HepG2 (cell line): ENCODE results near the gene REPIN1. TPM values are rescaled to one million over a fixed set of nuclear protein-coding genes. Genes with fewer than 3 reads are reported as not detected.
A peak's percentile ranks its signal among the peaks of the same experiment; 100 is the strongest.

Source experiments
- ATAC-seq: fragments of 200-7000 bp; cut with Tn5 transposase; 3 replicates; pipeline ENCODE4 v1.9.1; 2020; ENCODE audit warnings: mild to moderate bottlenecking, moderate library complexity
- BruUV-seq: library from RNA; stranded (reverse); fragments of 400-500 nt; replicated peaks from 2 replicates; lab custom pipeline; 2021; lab: Mats Ljungman, UMichigan
- CTCF ChIA-PET: fragments of 300-600 bp; formaldehyde crosslinking; extraction: SDS; loops from one replicate; lab custom pipeline; 2021; ENCODE audit warnings: low total read pairs, inconsistent platforms, low intra/inter-chr PET ratio; lab: Yijun Ruan, JAX
- POLR2A ChIA-PET: fragments of 350-600 bp; sonication (Branson Sonifier 250); formaldehyde crosslinking; loops from one replicate; lab custom pipeline; 2020; ENCODE audit warnings: antibody characterized with exemption, inconsistent platforms; lab: Yijun Ruan, JAX
- DNase-seq: peaks from one replicate; pipeline ENCODE4 v3.0.0-alpha.2; 2015; ENCODE audit warnings: low spot score
- FAIRE-seq: peaks from 3 replicates; lab custom pipeline; 2011; peaks lifted over from hg19 to GRCh38; lab: Jason Lieb, UNC
- H2AFZ ChIP-seq: one replicate; pipeline ENCODE4 v1.6.1; 2011; ENCODE audit warnings: low read length, inconsistent platforms
- H3K27ac ChIP-seq: fragments of 300-600 bp; 3 replicates; pipeline ENCODE4 v1.8.0; 2011; ENCODE audit warnings: mixed run types, mild to moderate bottlenecking, mixed read lengths, low read length, inconsistent platforms; ENCODE audit not compliant: insufficient read depth; ENCODE audit errors: extremely low read length
- H3K27me3 ChIP-seq, 2 experiments: fragments of 200-600 bp in 1 of 2; 2 replicates in 1 of 2; 3 replicates in 1 of 2; pipeline versions ENCODE4 v1.6.0 to v1.8.0; 2011; ENCODE audit warnings: low read length in 2 of 2, mild to moderate bottlenecking in 2 of 2, moderate library complexity in 2 of 2, inconsistent platforms in 1 of 2; ENCODE audit not compliant: insufficient read depth in 2 of 2, control insufficient read depth in 1 of 2
- H3K36me3 ChIP-seq, 2 experiments: fragments of 200-600 bp in 1 of 2; replicated peaks in 1 of 2; 2 replicates in 1 of 2; 3 replicates in 1 of 2; pipeline versions ENCODE4 v1.5.1 to v1.8.0; 2011; ENCODE audit warnings: low read length in 2 of 2, inconsistent platforms in 1 of 2; ENCODE audit not compliant: insufficient read depth in 2 of 2, control insufficient read depth in 1 of 2
- H3K4me1 ChIP-seq: 2 replicates; pipeline ENCODE4 v1.5.1; 2012; ENCODE audit warnings: low read length, inconsistent platforms; ENCODE audit not compliant: insufficient read depth
- H3K4me2 ChIP-seq: 2 replicates; pipeline ENCODE4 v1.6.0; 2011; ENCODE audit warnings: low read depth, low read length, inconsistent platforms
- H3K4me3 ChIP-seq, 3 experiments: fragments of 200-600 bp in 1 of 3; sonication (generic), shearing (Covaris generic) in 1 of 3; replicated peaks in 1 of 3; 2 replicates each; pipeline ENCODE4 v1.5.1; 2011 to 2016; ENCODE audit warnings: low read length in 3 of 3, inconsistent platforms in 2 of 3, low read depth in 2 of 3, mild to moderate bottlenecking in 2 of 3, control low read depth in 1 of 3, mixed read lengths in 1 of 3; ENCODE audit not compliant: insufficient read depth in 1 of 3
- H3K79me2 ChIP-seq: one replicate; pipeline ENCODE4 v1.6.1; 2011; ENCODE audit warnings: low read length, inconsistent platforms; ENCODE audit not compliant: insufficient read depth
- H3K9ac ChIP-seq: 2 replicates; pipeline ENCODE4 v1.6.0; 2011; ENCODE audit warnings: mild to moderate bottlenecking, low read depth, low read length, inconsistent platforms; ENCODE audit not compliant: insufficient read depth
- H3K9me3 ChIP-seq: 2 replicates; pipeline ENCODE4 v1.5.1; 2012; ENCODE audit warnings: mild to moderate bottlenecking, low read length
- H4K20me1 ChIP-seq: 2 replicates; pipeline ENCODE4 v1.6.0; 2011; ENCODE audit warnings: inconsistent platforms, mild to moderate bottlenecking, low read length, moderate library complexity; ENCODE audit not compliant: insufficient read depth
- AFF4 ChIP-seq: sonication (generic); formaldehyde crosslinking; IDR thresholded peaks from 2 replicates; pipeline ENCODE4 v1.4.0; 2020; ENCODE audit warnings: missing genetic modification reagents
- ETS1 ChIP-seq: sonication (generic); formaldehyde crosslinking; IDR thresholded peaks from 2 replicates; pipeline ENCODE4 v1.4.0; 2020; ENCODE audit warnings: missing genetic modification reagents
- IKZF4 ChIP-seq: sonication (generic); formaldehyde crosslinking; IDR thresholded peaks from 2 replicates; pipeline ENCODE4 v1.5.1; 2020; ENCODE audit warnings: borderline replicate concordance, mild to moderate bottlenecking, low read depth, missing genetic modification reagents; ENCODE audit errors: not compliant biosample characterization
- NCOA5 ChIP-seq: sonication (generic); formaldehyde crosslinking; IDR thresholded peaks from 2 replicates; pipeline ENCODE4 v1.4.0; 2020; ENCODE audit warnings: missing genetic modification reagents
- NCOR1 ChIP-seq: fragments of 200-600 bp; sonication (generic); IDR thresholded peaks from 2 replicates; pipeline ENCODE4 v1.7.0; 2017; ENCODE audit warnings: antibody characterized with exemption, low read length, borderline replicate concordance
- PATZ1 ChIP-seq: sonication (generic); formaldehyde crosslinking; IDR thresholded peaks from 2 replicates; pipeline ENCODE4 v1.4.0; 2020; ENCODE audit warnings: missing genetic modification reagents
- RCOR2 ChIP-seq: IDR thresholded peaks from 2 replicates; pipeline ENCODE4 v1.6.1; 2016; ENCODE audit warnings: missing biosample characterization, missing genetic modification reagents
- RFX3 ChIP-seq: IDR thresholded peaks from 2 replicates; pipeline ENCODE4 v1.6.1; 2016; ENCODE audit warnings: missing biosample characterization, missing genetic modification reagents
- SNAPC2 ChIP-seq: sonication (generic); formaldehyde crosslinking; IDR thresholded peaks from 2 replicates; pipeline ENCODE4 v1.8.1; 2022; ENCODE audit warnings: mild to moderate bottlenecking, missing genetic modification reagents
- SRSF1 ChIP-seq: fragments of 200-400 bp; formaldehyde crosslinking; optimal IDR thresholded peaks from 2 replicates; pipeline ENCODE3; 2017; ENCODE audit warnings: mild to moderate bottlenecking, low read depth, low read length, moderate library complexity
- ZBTB20 ChIP-seq: sonication (generic); formaldehyde crosslinking; IDR thresholded peaks from 2 replicates; pipeline ENCODE4 v1.8.1; 2023; ENCODE audit warnings: missing genetic modification reagents, low read depth, mild to moderate bottlenecking, borderline replicate concordance
- ZBTB33 ChIP-seq: sonication (generic); formaldehyde crosslinking; IDR thresholded peaks from 2 replicates; pipeline ENCODE4 v1.4.0; 2020; ENCODE audit warnings: missing genetic modification reagents
- ZNF24 ChIP-seq: fragments of 450-650 bp; IDR thresholded peaks from 2 replicates; pipeline ENCODE4 v1.6.1; 2017; ENCODE audit warnings: antibody characterized with exemption, mild to moderate bottlenecking
- ZNF333 ChIP-seq: sonication (generic); formaldehyde crosslinking; IDR thresholded peaks from 2 replicates; pipeline ENCODE4 v1.4.0; 2020; ENCODE audit warnings: mild to moderate bottlenecking, missing genetic modification reagents, borderline replicate concordance
- ZNF530 ChIP-seq: sonication (generic); formaldehyde crosslinking; IDR thresholded peaks from 2 replicates; pipeline ENCODE4 v1.5.0; 2020; ENCODE audit warnings: low read depth, mild to moderate bottlenecking, missing genetic modification reagents
- WGBS: methylation state at CpG from one replicate; pipeline ENCODE4 v1.1.6; 2017; ENCODE audit warnings: low lambda C conversion rate; 5-methylcytosine and 5-hydroxymethylcytosine counted together
- in situ Hi-C: cut with HindIII; loops from 2 replicates; pipeline ENCODE4 v1.10.0; 2017; ENCODE audit warnings: low pct_unique_long_range_greater_than_20kb; ENCODE audit not compliant: extremely low pct_ligation_motif_present
- intact Hi-C: fragments of 100-400 bp; cut with micrococcal nuclease; formaldehyde crosslinking; loops from one replicate; pipeline ENCODE4 v1.10.0; 2022; ENCODE audit not compliant: unreplicated experiment
- polyA plus RNA-seq, 8 experiments: library from polyadenylated mRNA; depleted of rRNA in 3 of 8; stranded (reverse) in 7 of 8; unstranded in 1 of 8; fragments of >200 nt; fragmentation: Illumina TruSeq in 4 of 8; extraction: Trizol in 4 of 8; gene quantifications; 2 replicates each; pipeline versions ENCODE4 v1.2.1 to v1.2.3, GENCODE V29; 2011 to 2016; ENCODE audit warnings: low read depth in 4 of 8, missing spikeins in 1 of 8, mixed read lengths in 1 of 8; ENCODE audit not compliant: insufficient read depth in 1 of 8
- total RNA-seq, 5 experiments: library from RNA; depleted of rRNA; stranded (reverse); fragments of >200 nt; fragmentation: Illumina TruSeq; extraction: Trizol; gene quantifications; 2 replicates each; pipeline ENCODE4 v1.2.3, GENCODE V29; 2016; ENCODE audit warnings: low read depth in 1 of 5

The REPIN1 gene
- total and polyA plus RNA-seq, 2 of the 13 experiments (the other 11 are each of a cell fraction or from before 2014, with no cell fraction given): 69.9 to 108 TPM

- TF ChIP-seq SRSF1: no peak
- TF ChIP-seq ZNF530 (CRISPR knock-in tag): no peak
- TF ChIP-seq NCOR1: no peak
- no peak for TF ChIP-seq NCOA5 (CRISPR knock-in tag)
- no peak for TF ChIP-seq RCOR2 (CRISPR knock-in tag)
Observed at GRCh38 chr7:150389532-150389816, 20.9 kb downstream of the REPIN1 start (continued).

GRCh38 chr7:150390205-150390604, 21.6 kb downstream of the REPIN1 start:
- ATAC-seq: no peak
- TF ChIP-seq RFX3 (CRISPR knock-in tag): no peak
- no peak for TF ChIP-seq ZNF333 (CRISPR knock-in tag)
- TF ChIP-seq AFF4 (CRISPR knock-in tag): no peak
- no peak for TF ChIP-seq SNAPC2 (CRISPR knock-in tag)
- TF ChIP-seq IKZF4 (CRISPR knock-in tag): no peak
- no peak for TF ChIP-seq PATZ1 (CRISPR knock-in tag)
- no peak for TF ChIP-seq ETS1 (CRISPR knock-in tag)
- TF ChIP-seq ZNF24: no peak
- peak; percentile 80 for TF ChIP-seq ZBTB33 (CRISPR knock-in tag)
- no peak for TF ChIP-seq ZBTB20 (CRISPR knock-in tag)

More at GRCh38 chr7:150390205-150390604, 21.6 kb downstream of the REPIN1 start:
- peaks cover 0 to 3% of the 10 kb centered on the region in 2 experiments; a peak in 2 of 5 replicates for H3K36me3 ChIP-seq
- no peak overlapping the region for H3K4me2 ChIP-seq
- H4K20me1 ChIP-seq: no peaks in the 10 kb centered on the region
- H3K27me3 ChIP-seq: no peaks in the 10 kb centered on the region
- H3K79me2 ChIP-seq: peaks cover 2% of the 10 kb centered on the region
- 91% methylated on average over 5 of the region's 7 CpGs for WGBS
- H3K4me3 ChIP-seq: no peak overlapping the region
- ChIA-PET POLR2A (interaction anchor here (1.9 to 8.7 kb wide), 3 partner anchors 12 to 50 kb away, joined by 9 to 181 read pairs (median 23); a partner anchor contains a TSS), CTCF (interaction anchor here (1.9 to 2.1 kb wide), 2 partner anchors 31 to 33 kb away, joined by 5 to 45 read pairs; no protein-coding TSS in a partner anchor)
- no peak overlapping the region for H3K27ac ChIP-seq
- H3K9ac ChIP-seq: no peak overlapping the region
- intact Hi-C loops: no loop called here
- FAIRE-seq (no peak), DNase-seq (no peak)
- no peak overlapping the region for H2AFZ ChIP-seq
- H3K9me3 ChIP-seq: no peaks in the 10 kb centered on the region
- H3K4me1 ChIP-seq: peaks cover 42% of the 10 kb centered on the region
- in situ Hi-C loops: no loop called here
- no TSS peak for BruUV-seq
